Common myeloid progenitor, CD34-positive (primary cell): ENCODE results near the gene SPATA13.

Experiments
- CTCF ChIA-PET: fragments of 350-600 bp; sonication (Branson Sonifier 250); formaldehyde crosslinking; loops from one replicate; lab custom pipeline; 2021; ENCODE audit warnings: antibody characterized with exemption; lab: Charles Lee
- POLR2A ChIA-PET: fragments of 350-600 bp; sonication (Branson Sonifier 250); formaldehyde crosslinking; loops from one replicate; lab custom pipeline; 2021; ENCODE audit warnings: antibody characterized with exemption; lab: Charles Lee
- DNase-seq, 3 donors: peaks; one replicate each; pipeline versions ENCODE4 v3.0.0 to v3.0.0-alpha.2; 2013
- H3K27ac ChIP-seq, 2 experiments: 1 replicate in 1 of 2; 2 replicates in 1 of 2; pipeline ENCODE4 v1.7.0; 2013; ENCODE audit warnings: inconsistent platforms in 2 of 2, low read length in 2 of 2, mild to moderate bottlenecking in 2 of 2, low read depth in 1 of 2, moderate library complexity in 1 of 2; ENCODE audit not compliant: severe bottlenecking in 2 of 2, insufficient read depth in 1 of 2, poor library complexity in 1 of 2
- H3K27me3 ChIP-seq, 5 experiments: replicated peaks in 2 of 5; 1 replicate in 3 of 5; 2 replicates in 2 of 5; pipeline versions ENCODE4 v1.6.1 to v1.7.0; 2013; ENCODE audit warnings: low read length in 4 of 5, mild to moderate bottlenecking in 2 of 5, moderate library complexity in 2 of 5, inconsistent platforms in 1 of 5; ENCODE audit not compliant: insufficient read depth in 5 of 5, control insufficient read depth in 4 of 5
- H3K36me3 ChIP-seq, 4 experiments: 1 replicate in 2 of 4; 2 replicates in 2 of 4; pipeline versions ENCODE4 v1.6.1 to v1.7.0; 2013; ENCODE audit warnings: low read length in 3 of 4, control low read depth in 1 of 4, mild to moderate bottlenecking in 1 of 4; ENCODE audit not compliant: control insufficient read depth in 4 of 4, insufficient read depth in 4 of 4
- H3K4me1 ChIP-seq, 4 experiments: 1 replicate in 3 of 4; 2 replicates in 1 of 4; pipeline versions ENCODE4 v1.6.1 to v1.7.1; 2013; ENCODE audit warnings: low read length in 3 of 4, mild to moderate bottlenecking in 3 of 4, control low read depth in 1 of 4, inconsistent platforms in 1 of 4, moderate library complexity in 1 of 4; ENCODE audit not compliant: control insufficient read depth in 4 of 4, insufficient read depth in 4 of 4; ENCODE audit errors: control extremely low read depth in 1 of 4
- H3K4me3 ChIP-seq, 7 experiments: 1 replicate in 4 of 7; 2 replicates in 3 of 7; pipeline versions ENCODE4 v1.5.1 to v1.7.0; 2013; ENCODE audit warnings: mild to moderate bottlenecking in 7 of 7, low read length in 6 of 7, moderate library complexity in 6 of 7, inconsistent platforms in 2 of 7, low read depth in 2 of 7, control low read depth in 1 of 7; ENCODE audit not compliant: insufficient read depth in 4 of 7, control insufficient read depth in 1 of 7; ENCODE audit errors: extremely low read depth in 1 of 7
- H3K9me3 ChIP-seq, 5 experiments: 1 replicate in 4 of 5; 2 replicates in 1 of 5; pipeline versions ENCODE4 v1.6.1 to v1.7.1; 2013; ENCODE audit warnings: low read length in 4 of 5, mild to moderate bottlenecking in 2 of 5, inconsistent platforms in 1 of 5, low read depth in 1 of 5, moderate library complexity in 1 of 5; ENCODE audit not compliant: control insufficient read depth in 4 of 5, insufficient read depth in 2 of 5; ENCODE audit errors: control extremely low read depth in 1 of 5
- WGBS: methylation state at CpG from one replicate; pipeline ENCODE4 v1.1.5; 2013; ENCODE audit not compliant: insufficient coverage; 5-methylcytosine and 5-hydroxymethylcytosine counted together

The SPATA13 gene

GRCh38 chr13:24153347-24153746, 7.2 kb upstream of the SPATA13 start:
- ChIA-PET POLR2A (interaction anchor here (0.5 kb wide), 1 partner anchor 208 kb away, joined by 3 read pairs; no protein-coding TSS in a partner anchor), CTCF (interaction anchor here (1.1 to 1.6 kb wide), 4 partner anchors 51 to 132 kb away, joined by 3 to 4 read pairs (median 3); no protein-coding TSS in a partner anchor)
- Histone ChIP-seq H3K27ac (no peak overlapping the region), H3K36me3 (no peaks in the 10 kb centered on the region), H3K9me3 (no peaks in the 10 kb centered on the region), H3K4me1 (no peaks in the 10 kb centered on the region), H3K27me3 (no peaks in the 10 kb centered on the region), H3K4me3 (no peak overlapping the region)
- DNase-seq, result no peak
- WGBS, result 100% methylated on average over 1 of the region's 3 CpGs

DNA sequence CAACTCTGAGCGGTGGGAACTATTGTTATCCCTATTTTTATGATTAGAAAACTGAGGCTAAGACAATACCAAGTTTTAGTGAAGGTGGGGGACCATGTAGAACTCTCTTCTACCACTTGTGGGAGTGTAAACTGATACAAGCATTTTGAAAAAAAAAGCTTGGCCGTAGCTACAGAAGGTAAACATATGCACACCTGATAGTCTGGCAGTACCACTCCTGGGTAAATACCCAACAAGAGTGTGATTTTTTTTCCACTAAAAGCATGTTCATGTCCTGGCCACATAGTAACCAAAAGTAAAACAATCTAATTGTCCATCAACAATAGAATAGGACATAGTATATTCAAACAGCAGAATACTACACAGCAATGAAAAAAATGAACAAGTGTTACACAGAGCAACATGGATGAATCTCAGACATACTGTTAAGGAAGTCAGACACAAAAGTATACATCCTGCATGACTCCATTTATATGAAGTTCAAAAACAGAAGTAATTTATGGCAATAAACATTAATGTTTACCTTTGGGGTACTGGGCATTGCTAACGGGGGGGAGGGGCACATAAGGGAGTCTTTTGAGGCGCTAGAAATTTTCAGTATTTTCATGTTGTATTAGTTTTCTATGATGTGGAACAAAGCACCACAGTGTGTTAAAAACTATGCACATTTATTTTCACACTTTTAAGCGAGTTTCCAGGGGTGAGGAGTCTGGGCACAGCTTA, 6.4 kb upstream of the SPATA13 start:
- 100% methylated on average over 2 of the region's 5 CpGs for WGBS
- ChIA-PET POLR2A (interaction anchor here (0.5 kb wide), 1 partner anchor 209 kb away, joined by 3 read pairs; no protein-coding TSS in a partner anchor), CTCF (interaction anchor here (1.4 kb wide), 1 partner anchor 71 kb away, joined by 3 read pairs; no protein-coding TSS in a partner anchor)
- Histone ChIP-seq H3K9me3 (no peaks in the 10 kb centered on the region), H3K27me3 (no peaks in the 10 kb centered on the region), H3K27ac (no peak overlapping the region), H3K36me3 (no peaks in the 10 kb centered on the region), H3K4me1 (no peaks in the 10 kb centered on the region), H3K4me3 (no peak overlapping the region)
- no peak for DNase-seq

DNA sequence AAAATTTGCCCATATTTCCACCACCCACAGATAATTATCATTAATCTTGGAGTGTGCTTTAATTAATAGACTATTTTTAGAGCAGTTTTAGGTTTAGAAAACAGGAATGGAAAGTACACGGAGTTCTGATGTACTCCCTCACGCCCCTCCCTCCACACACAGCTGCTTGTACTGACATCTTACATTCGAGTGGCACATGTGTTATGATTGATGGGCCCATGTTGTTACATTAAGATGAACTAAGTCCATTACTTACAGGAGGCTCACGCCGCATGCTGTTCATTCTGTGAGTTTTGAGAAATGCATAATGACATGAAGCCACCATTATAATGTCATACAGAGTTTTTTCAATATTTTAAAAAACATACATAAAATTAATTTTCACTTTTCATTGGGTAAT, 1.2 kb upstream of the SPATA13 start:
- DNase-seq, result peak in 1 of 3 donors; percentile 11
- POLR2A ChIA-PET, result no interaction called here
- Histone ChIP-seq H3K36me3 (no peaks in the 10 kb centered on the region), H3K4me3 (no peak overlapping the region), H3K9me3 (no peaks in the 10 kb centered on the region), H3K27ac (no peak overlapping the region), H3K27me3 (peaks cover 0 to 2% (median 2%) of the 10 kb centered on the region in 5 experiments), H3K4me1 (peaks cover 4 to 18% (median 16%) of the 10 kb centered on the region in 4 experiments)
- WGBS, result 50% methylated on average over 1 of the region's 5 CpGs
- CTCF ChIA-PET, result no interaction called here

DNA sequence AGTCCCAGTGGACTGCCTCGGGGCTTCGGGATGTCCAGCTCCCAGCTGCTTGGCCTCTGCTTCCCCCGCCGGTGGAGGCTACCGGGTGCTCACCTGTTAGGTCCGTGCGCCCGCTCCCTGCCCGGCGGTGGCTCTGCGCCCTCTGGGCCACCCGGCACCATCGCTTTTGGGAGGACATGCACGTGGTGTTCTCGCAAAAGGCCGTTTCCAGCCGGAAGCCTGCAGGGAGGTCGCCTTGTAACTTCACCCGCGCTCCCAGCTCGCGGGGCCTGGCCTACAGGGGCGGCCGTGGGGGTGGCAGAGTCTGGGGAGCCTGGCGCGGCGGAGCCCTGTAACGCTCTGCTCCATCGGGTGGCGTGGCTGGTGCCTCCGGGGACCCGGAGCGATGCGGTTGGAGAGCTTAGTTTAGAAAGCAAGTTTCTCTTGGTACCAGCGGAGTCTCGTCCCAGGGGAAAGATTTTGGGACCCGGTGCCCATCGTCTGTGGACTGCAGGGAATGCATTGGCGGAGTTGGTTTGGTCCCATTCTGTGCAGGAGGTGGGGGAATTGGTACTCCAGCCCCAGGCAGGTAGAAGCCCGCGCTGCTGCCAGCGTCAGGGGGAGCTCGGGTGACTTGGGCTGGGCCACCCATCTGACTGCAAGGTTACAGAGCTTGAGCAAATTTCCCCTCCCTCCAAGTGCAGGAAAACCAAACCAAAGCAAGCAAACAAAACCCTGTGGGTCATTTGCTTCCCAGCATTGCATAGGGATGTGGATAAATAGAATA, 673 bp downstream of the SPATA13 start:
- H3K9me3 ChIP-seq, result no peaks in the 10 kb centered on the region
- H3K36me3 ChIP-seq, result peaks cover 0 to 14% (median under 1%) of the 10 kb centered on the region in 4 experiments
- peak; percentile 21 to 71 (median 64) for DNase-seq
- peak overlapping the region; percentile 69 to 88 (median 75) for H3K4me3 ChIP-seq
- no peak overlapping the region for H3K27ac ChIP-seq
- ChIA-PET POLR2A (no interaction called here), CTCF (interaction anchor here (1.0 to 1.7 kb wide), 6 partner anchors 19 to 177 kb away, joined by 3 to 4 read pairs (median 3); no protein-coding TSS in a partner anchor)
- H3K4me1 ChIP-seq, result peaks cover 4 to 18% (median 16%) of the 10 kb centered on the region in 4 experiments
- WGBS, result under 1% methylated on average over 21 of the region's 43 CpGs
- H3K27me3 ChIP-seq, result peaks cover 0 to 2% (median 2%) of the 10 kb centered on the region in 5 experiments

- peak overlapping the region in 4 of 7 experiments; percentile 72 to 88 (median 82) for H3K4me3 ChIP-seq
- H3K27me3 ChIP-seq, result peaks cover 0 to 2% (median 2%) of the 10 kb centered on the region in 5 experiments
- ChIA-PET CTCF (interaction anchor here (1.2 to 1.7 kb wide), 3 partner anchors 18 to 178 kb away, joined by 3 read pairs; no protein-coding TSS in a partner anchor), POLR2A (no interaction called here)
- no peak overlapping the region for H3K27ac ChIP-seq
- WGBS, result 79% methylated on average over 11 of the region's 12 CpGs
- no peak for DNase-seq
- H3K9me3 ChIP-seq, result no peaks in the 10 kb centered on the region
- peaks cover 4 to 18% (median 16%) of the 10 kb centered on the region in 4 experiments for H3K4me1 ChIP-seq
- peaks cover 0 to 22% (median 1%) of the 10 kb centered on the region in 4 experiments for H3K36me3 ChIP-seq
Measured at GRCh38 chr13:24161980-24162525, 1.5 kb downstream of the SPATA13 start.

DNA sequence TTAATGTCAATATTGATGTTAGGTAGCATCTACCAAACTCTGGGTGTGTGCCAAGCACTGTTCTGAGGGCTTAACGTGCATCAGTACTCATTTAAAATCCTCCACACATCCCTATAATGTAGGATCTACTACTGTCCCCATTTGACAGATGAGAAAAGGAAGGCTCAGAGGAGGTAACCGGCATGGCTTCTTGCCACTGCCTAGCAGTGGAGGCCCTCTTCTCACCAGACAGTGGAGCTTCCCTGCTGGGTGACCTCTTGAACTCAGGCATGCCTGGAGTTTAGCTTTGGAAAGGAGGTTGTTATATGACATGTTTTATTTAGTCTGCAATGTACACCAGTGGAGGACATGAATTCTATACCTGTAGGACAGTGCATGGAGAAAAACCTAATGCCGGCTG, 2.1 kb downstream of the SPATA13 start:
- ChIA-PET CTCF (interaction anchor here (1.2 kb wide), 1 partner anchor 32 kb away, joined by 3 read pairs; no protein-coding TSS in a partner anchor), POLR2A (interaction anchor here (0.6 kb wide), 1 partner anchor 808 kb away, joined by 3 read pairs; no protein-coding TSS in a partner anchor)
- peaks cover 0 to 2% (median 2%) of the 10 kb centered on the region in 5 experiments for H3K27me3 ChIP-seq
- H3K27ac ChIP-seq, result no peak overlapping the region
- peaks cover 0 to 27% (median 1%) of the 10 kb centered on the region in 4 experiments for H3K36me3 ChIP-seq
- WGBS, result 100% methylated on average over 2 of the region's 3 CpGs
- H3K4me3 ChIP-seq, result no peak overlapping the region
- DNase-seq, result no peak
- H3K4me1 ChIP-seq, result peaks cover 4 to 18% (median 16%) of the 10 kb centered on the region in 4 experiments
- no peaks in the 10 kb centered on the region for H3K9me3 ChIP-seq
